Spleen (tissue), 11 donors: ENCODE measurements around the gene CTSH. TPM values are rescaled to one million over a fixed set of nuclear protein-coding genes. Genes with fewer than 3 reads are reported as not detected.
A peak's percentile ranks its signal among the peaks of the same experiment; 100 is the strongest.

Experiments
- DNase-seq: peaks from one replicate; pipeline ENCODE4 v3.0.0-alpha.2; 2020
- H3K27ac ChIP-seq, 8 donors: fragments of 200-600 bp; sonication (generic) in 7 of 8; 1 replicate in 4 of 8; 2 replicates in 4 of 8; pipeline versions ENCODE4 v1.5.0 to v1.8.0; 2016 to 2021; ENCODE audit warnings: inconsistent platforms in 4 of 8, mild to moderate bottlenecking in 4 of 8, moderate library complexity in 1 of 8
- H3K27me3 ChIP-seq, 7 donors: fragments of 200-600 bp; sonication (generic) in 6 of 7; replicated peaks in 1 of 7; 1 replicate in 4 of 7; 2 replicates in 3 of 7; pipeline versions ENCODE4 v1.5.0 to v1.8.0; 2016 to 2021; ENCODE audit warnings: inconsistent platforms in 3 of 7, mild to moderate bottlenecking in 1 of 7
- H3K36me3 ChIP-seq, 6 donors: fragments of 200-600 bp; sonication (generic) in 5 of 6; 1 replicate in 4 of 6; 2 replicates in 2 of 6; pipeline versions ENCODE4 v1.5.0 to v1.8.0; 2016 to 2021; ENCODE audit warnings: inconsistent platforms in 2 of 6
- H3K4me1 ChIP-seq, 6 donors: fragments of 200-600 bp; sonication (generic) in 5 of 6; 1 replicate in 3 of 6; 2 replicates in 3 of 6; pipeline versions ENCODE4 v1.5.0 to v1.8.0; 2016 to 2021; ENCODE audit warnings: inconsistent platforms in 3 of 6
- H3K4me3 ChIP-seq, 8 donors: fragments of 200-600 bp; sonication (generic) in 7 of 8; 1 replicate in 4 of 8; 2 replicates in 4 of 8; pipeline versions ENCODE4 v1.5.0 to v1.8.0; 2016 to 2021; ENCODE audit warnings: inconsistent platforms in 4 of 8, mild to moderate bottlenecking in 4 of 8, moderate library complexity in 2 of 8
- H3K9me3 ChIP-seq, 8 donors: fragments of 200-600 bp; sonication (generic) in 7 of 8; 1 replicate in 4 of 8; 2 replicates in 4 of 8; pipeline versions ENCODE4 v1.5.0 to v1.8.0; 2016 to 2021; ENCODE audit warnings: inconsistent platforms in 4 of 8
- POLR2A ChIP-seq, 3 donors: fragments of 450-650 bp; IDR thresholded peaks; one replicate each; pipeline ENCODE4 v1.5.1; 2017; ENCODE audit warnings: antibody characterized with exemption in 3 of 3, mild to moderate bottlenecking in 1 of 3
- POLR2AphosphoS5 ChIP-seq, 3 donors: sonication (generic); formaldehyde crosslinking; IDR thresholded peaks; one replicate each; pipeline ENCODE4 v1.5.1; 2017; ENCODE audit warnings: antibody characterized with exemption in 3 of 3
- WGBS, 5 donors: extraction: QIAGEN DNeasy Blood & Tissue Kit in 3 of 5; methylation state at CpG; one replicate each; pipeline versions ENCODE4 v1.1.5 to v1.1.7; 2013 to 2018; 5-methylcytosine and 5-hydroxymethylcytosine counted together
- intact Hi-C: fragments of 100-400 bp; cut with DNase I; formaldehyde crosslinking; loops from one replicate; pipeline ENCODE4 v1.15.0; 2023; ENCODE audit warnings: low total_unique reads
- polyA plus RNA-seq, 3 donors: library from polyadenylated mRNA; stranded (reverse); fragments of 200-250 nt; gene quantifications; one replicate each; pipeline ENCODE4 v1.2.1, GENCODE V29; 2013
- total RNA-seq, 7 donors: library from RNA; depleted of rRNA in 3 of 7; stranded (reverse); fragments of >200 nt in 3 of 7; fragmentation: NEBNext Ultra II Directional in 4 of 7; extraction: Animal tissue kit (Norgen Biotek cat#: 25700) in 4 of 7; gene quantifications; one replicate each; pipeline versions ENCODE4 v1.1.0 to v1.2.1, GENCODE V29; 2016 to 2021
- TF ChIP-seq, protein P1 (sequence below), 11 experiments: fragments of 200-600 bp in 7 of 11; fragments of 450-650 bp in 4 of 11; sonication (generic) in 4 of 11; IDR thresholded peaks in 8 of 11; conservative IDR thresholded peaks in 3 of 11; 1 replicate in 7 of 11; 2 replicates in 4 of 11; pipeline versions ENCODE4 v1.4.0 to v1.8.0; 2016 to 2021; ENCODE audit warnings: antibody characterized with exemption in 11 of 11, inconsistent platforms in 4 of 11, mild to moderate bottlenecking in 1 of 11
- donor health status: healthy with polysubstance abuse.
- donor health status: DM: no; HTN: no; CAD: no; lungs with moderate emphysema.
- donor health status: DM: no; HTN: no; CAD: no.
- donor health status: Bipolar disorder and iron deficiency.
- donor health status: healthy.
- donor health status: DM: no; HTN: no; CAD: no.
- donor health status: DM: yes; HTN: yes; CAD: no.

CTSH gene
- total and polyA plus RNA-seq, 10 donors, result 112 to 381 (median 256) TPM

DNA sequence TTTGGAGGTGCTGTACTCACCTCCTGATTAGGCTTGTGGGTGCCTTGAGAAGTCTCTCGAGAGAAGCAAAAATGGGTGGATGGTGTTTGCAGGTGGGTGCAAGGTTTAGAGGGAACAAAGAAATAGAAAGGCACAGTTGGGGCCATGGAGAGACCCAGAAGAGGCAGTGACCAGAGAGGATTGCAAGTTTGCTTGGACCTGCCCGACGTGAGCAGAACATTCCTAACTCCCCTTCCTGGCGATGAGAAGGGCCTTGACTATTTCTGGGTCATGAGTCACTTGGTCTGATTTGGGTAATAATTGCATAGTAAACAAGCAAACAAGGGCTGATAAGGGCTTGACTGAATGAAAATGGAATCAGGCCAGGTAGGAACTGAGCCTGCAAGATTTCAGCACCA, 7.0 kb upstream of the CTSH start:
- H3K27me3 ChIP-seq, result no peaks in the 10 kb centered on the region
- peak overlapping the region in 1 of 8 donors; percentile 2 for H3K27ac ChIP-seq
- WGBS, 5 donors, result 64 to 83% (median 67%) methylated on average over 4 of the region's 4 CpGs
- no peaks in the 10 kb centered on the region for H3K36me3 ChIP-seq
- H3K4me3 ChIP-seq, result no peak overlapping the region
- DNase-seq, result no peak
- peaks cover 0 to 17% (median 12%) of the 10 kb centered on the region in 6 donors for H3K4me1 ChIP-seq
- no peaks in the 10 kb centered on the region for H3K9me3 ChIP-seq
- TF ChIP-seq POLR2AphosphoS5 (IDR thresholded peaks at IDR 0.05), result no peak
- TF ChIP-seq, protein P1, sequence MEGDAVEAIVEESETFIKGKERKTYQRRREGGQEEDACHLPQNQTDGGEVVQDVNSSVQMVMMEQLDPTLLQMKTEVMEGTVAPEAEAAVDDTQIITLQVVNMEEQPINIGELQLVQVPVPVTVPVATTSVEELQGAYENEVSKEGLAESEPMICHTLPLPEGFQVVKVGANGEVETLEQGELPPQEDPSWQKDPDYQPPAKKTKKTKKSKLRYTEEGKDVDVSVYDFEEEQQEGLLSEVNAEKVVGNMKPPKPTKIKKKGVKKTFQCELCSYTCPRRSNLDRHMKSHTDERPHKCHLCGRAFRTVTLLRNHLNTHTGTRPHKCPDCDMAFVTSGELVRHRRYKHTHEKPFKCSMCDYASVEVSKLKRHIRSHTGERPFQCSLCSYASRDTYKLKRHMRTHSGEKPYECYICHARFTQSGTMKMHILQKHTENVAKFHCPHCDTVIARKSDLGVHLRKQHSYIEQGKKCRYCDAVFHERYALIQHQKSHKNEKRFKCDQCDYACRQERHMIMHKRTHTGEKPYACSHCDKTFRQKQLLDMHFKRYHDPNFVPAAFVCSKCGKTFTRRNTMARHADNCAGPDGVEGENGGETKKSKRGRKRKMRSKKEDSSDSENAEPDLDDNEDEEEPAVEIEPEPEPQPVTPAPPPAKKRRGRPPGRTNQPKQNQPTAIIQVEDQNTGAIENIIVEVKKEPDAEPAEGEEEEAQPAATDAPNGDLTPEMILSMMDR (IDR thresholded peaks at IDR 0.05 in 8 of 11, conservative IDR thresholded peaks at IDR 0.05 in 3 of 11), result no peak
- no peak for TF ChIP-seq POLR2A (IDR thresholded peaks at IDR 0.05)
- intact Hi-C loops, result no loop called here

DNA sequence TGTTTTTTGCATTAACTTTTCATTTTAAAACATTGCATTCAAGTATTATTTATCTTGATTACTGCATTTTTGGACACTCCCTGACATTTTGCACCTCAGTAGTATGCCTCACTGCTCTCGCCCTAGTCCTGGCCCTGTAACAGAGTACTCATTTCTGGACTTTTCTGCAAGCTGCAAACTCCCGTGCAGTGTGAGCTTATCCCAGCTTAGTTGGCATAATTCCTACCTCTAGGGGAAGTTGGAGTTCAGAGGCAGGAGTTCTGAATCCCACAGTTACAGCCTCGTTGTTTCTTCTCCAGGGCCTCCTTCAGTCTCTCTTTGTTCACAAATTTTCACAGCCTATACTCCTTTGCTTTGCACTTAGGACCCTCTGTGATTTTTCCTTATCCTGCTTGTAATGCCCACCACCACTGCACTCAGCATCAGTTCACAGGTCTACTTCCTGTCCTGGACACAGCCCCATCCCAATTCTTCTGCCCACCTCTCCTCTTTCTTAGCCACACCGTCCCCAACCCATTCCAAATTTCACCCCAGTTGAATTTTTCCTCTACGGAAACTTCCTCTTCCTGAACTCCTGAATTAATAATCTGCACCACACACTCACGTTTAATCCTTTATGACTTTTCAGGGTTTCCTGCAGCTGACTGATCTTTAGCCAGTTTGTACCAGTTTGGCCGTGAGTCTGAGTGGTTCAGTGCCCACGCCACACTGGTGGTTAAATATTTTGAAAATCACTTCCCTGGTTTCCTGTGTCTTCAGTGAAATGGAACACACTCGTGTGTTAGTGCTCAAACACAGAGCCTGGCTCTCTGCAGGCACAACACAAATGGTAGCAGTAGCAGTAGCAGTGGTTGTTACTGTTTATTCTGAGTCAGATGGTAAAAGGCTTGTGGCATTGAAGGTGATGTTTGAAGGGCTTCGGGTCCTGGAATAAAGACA, 6.3 kb upstream of the CTSH start:
- 37 to 41% (median 37%) methylated on average over 10 of the region's 10 CpGs for WGBS, 5 donors
- Histone ChIP-seq H3K27ac (peak overlapping the region in 1 of 8 donors; percentile 2), H3K4me1 (peaks cover 0 to 17% (median 12%) of the 10 kb centered on the region in 6 donors), H3K36me3 (no peaks in the 10 kb centered on the region), H3K9me3 (no peaks in the 10 kb centered on the region), H3K27me3 (no peaks in the 10 kb centered on the region), H3K4me3 (no peak overlapping the region)
- intact Hi-C loops, result no loop called here
- TF ChIP-seq, protein P1 (IDR thresholded peaks at IDR 0.05 in 8 of 11, conservative IDR thresholded peaks at IDR 0.05 in 3 of 11), result no peak
- TF ChIP-seq POLR2A (IDR thresholded peaks at IDR 0.05) (no peak), POLR2AphosphoS5 (IDR thresholded peaks at IDR 0.05) (no peak)
- no peak for DNase-seq

GRCh38 chr15:78950343-78950742, 5.5 kb upstream of the CTSH start:
- TF ChIP-seq POLR2A (IDR thresholded peaks at IDR 0.05) (no peak), POLR2AphosphoS5 (IDR thresholded peaks at IDR 0.05) (no peak)
- TF ChIP-seq, protein P1 (IDR thresholded peaks at IDR 0.05 in 8 of 11, conservative IDR thresholded peaks at IDR 0.05 in 3 of 11), result no peak
- intact Hi-C loops, result no loop called here
- peaks cover 0 to 18% (median 12%) of the 10 kb centered on the region in 6 donors for H3K4me1 ChIP-seq
- H3K36me3 ChIP-seq, result no peaks in the 10 kb centered on the region
- H3K4me3 ChIP-seq, result no peak overlapping the region
- H3K9me3 ChIP-seq, result no peaks in the 10 kb centered on the region
- H3K27ac ChIP-seq, result no peak overlapping the region
- no peaks in the 10 kb centered on the region for H3K27me3 ChIP-seq
- DNase-seq, result no peak
- WGBS, 5 donors, result 95 to 97% (median 96%) methylated on average over 9 of the region's 9 CpGs

DNA sequence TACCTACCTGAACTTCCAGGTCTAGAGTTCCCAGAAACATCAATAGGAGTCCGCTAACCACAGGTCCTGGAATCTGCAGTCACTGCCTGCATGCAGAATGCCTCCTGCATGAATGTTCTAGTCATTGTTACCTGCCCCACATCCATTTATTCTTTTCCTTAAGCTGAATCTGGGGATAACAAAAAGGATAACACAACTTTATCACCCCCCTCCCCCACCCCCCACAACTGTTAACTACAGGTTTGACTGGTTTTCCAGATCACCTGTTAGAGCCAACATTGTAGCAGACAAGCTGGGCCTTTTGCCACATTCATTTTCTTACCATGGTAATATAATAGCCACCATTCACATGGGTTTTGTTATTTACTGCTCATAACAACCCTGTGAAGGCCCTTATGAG, 4.6 kb upstream of the CTSH start:
- H3K36me3 ChIP-seq, result no peaks in the 10 kb centered on the region
- WGBS, 5 donors, result 0 to 24% (median 0%) methylated on average over 1 of the region's 1 CpG
- no peak for DNase-seq
- H3K9me3 ChIP-seq, result no peaks in the 10 kb centered on the region
- no peak for TF ChIP-seq POLR2A (IDR thresholded peaks at IDR 0.05)
- TF ChIP-seq, protein P1 (IDR thresholded peaks at IDR 0.05 in 8 of 11, conservative IDR thresholded peaks at IDR 0.05 in 3 of 11), result no peak
- TF ChIP-seq POLR2AphosphoS5 (IDR thresholded peaks at IDR 0.05), result no peak
- peaks cover 0 to 27% (median 18%) of the 10 kb centered on the region in 6 donors for H3K4me1 ChIP-seq
- no peak overlapping the region for H3K4me3 ChIP-seq
- intact Hi-C loops, result no loop called here
- no peak overlapping the region for H3K27ac ChIP-seq
- H3K27me3 ChIP-seq, result peaks cover 0 to 7% (median 0%) of the 10 kb centered on the region in 7 donors
